Stimulated activated CD8-positive, alpha-beta memory T cell treated with anti-CD3 and anti-CD28 coated beads, Interleukin-15, amount 100 ng/mL, for 24 hours (primary cell): ENCODE data around the gene PRPF6.

Experiments
- DNase-seq: peaks from one replicate; pipeline ENCODE4 v3.0.0-alpha.2; 2020; ENCODE audit warnings: low read depth

Gene PRPF6, protein sequence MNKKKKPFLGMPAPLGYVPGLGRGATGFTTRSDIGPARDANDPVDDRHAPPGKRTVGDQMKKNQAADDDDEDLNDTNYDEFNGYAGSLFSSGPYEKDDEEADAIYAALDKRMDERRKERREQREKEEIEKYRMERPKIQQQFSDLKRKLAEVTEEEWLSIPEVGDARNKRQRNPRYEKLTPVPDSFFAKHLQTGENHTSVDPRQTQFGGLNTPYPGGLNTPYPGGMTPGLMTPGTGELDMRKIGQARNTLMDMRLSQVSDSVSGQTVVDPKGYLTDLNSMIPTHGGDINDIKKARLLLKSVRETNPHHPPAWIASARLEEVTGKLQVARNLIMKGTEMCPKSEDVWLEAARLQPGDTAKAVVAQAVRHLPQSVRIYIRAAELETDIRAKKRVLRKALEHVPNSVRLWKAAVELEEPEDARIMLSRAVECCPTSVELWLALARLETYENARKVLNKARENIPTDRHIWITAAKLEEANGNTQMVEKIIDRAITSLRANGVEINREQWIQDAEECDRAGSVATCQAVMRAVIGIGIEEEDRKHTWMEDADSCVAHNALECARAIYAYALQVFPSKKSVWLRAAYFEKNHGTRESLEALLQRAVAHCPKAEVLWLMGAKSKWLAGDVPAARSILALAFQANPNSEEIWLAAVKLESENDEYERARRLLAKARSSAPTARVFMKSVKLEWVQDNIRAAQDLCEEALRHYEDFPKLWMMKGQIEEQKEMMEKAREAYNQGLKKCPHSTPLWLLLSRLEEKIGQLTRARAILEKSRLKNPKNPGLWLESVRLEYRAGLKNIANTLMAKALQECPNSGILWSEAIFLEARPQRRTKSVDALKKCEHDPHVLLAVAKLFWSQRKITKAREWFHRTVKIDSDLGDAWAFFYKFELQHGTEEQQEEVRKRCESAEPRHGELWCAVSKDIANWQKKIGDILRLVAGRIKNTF

DNA sequence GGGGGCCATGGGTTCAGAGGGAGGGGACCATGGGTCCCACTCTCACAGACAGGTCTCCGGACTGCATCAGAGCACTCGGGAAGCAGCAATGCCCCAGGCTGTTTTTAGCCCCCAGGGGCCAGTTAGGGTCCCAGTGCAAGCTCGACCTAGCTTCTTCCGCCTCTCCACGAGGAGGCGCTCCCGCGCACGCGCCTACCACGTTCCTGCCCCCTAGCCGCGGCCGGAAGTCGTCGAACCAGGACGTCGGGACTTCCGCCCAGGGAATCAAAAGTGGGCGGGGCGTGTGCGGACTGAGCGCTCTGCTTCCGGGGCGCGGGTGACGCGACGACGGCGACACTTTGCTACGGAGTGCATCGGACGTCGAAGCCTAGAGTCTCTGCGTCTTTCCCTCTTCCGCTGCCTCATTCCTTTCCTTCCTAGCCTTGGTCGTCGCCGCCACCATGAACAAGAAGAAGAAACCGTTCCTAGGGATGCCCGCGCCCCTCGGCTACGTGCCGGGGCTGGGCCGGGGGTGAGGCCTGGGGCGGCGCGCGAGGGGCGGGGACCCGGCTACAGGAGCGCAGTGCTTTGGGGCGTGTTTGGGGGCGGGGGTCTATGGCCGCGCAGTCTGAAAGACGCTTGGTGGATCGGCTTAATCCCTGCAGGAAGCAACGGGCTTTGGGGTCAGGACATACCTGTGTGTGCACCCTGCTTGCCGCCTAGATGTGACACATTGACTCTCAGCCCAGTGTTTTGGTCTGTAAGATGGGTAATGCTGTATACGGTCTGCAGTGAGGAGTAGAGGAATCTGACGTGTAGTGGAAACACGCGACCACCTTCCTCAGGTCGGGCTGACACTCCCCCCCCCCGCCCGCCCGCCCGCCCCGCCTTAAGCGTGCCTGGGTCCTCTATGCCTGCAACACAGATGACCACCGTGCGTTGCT lies at the start of gene PRPF6:
Gene PRPF6, plus strand, starts transcription at position 327 of the 923 bp plus-strand sequence. Its CDS starts 114 bp downstream, at position 441.
- DNase-seq, result peak; percentile 89

DNA sequence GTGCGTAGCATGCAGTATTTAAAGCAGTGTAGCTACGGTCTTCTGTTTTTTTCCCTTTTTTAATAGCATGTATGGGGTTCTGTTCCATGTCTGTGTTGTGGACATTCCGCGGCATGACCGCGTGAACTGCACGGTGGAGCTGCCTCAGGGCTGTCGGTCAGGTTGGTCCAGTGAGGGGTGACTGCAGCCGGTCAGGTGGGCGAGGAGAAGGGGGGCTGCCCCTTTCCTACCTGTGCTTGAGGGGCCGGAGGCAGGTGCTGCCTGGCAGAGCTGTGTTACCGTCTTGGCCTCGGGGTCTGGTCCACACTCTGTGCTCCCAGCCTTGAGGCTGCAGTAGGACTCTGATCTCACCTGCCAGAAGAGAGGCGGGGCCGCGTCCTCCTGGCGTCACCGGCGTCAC lies 49.2 kb upstream of the PRPF6 start:
- no peak for DNase-seq

DNA sequence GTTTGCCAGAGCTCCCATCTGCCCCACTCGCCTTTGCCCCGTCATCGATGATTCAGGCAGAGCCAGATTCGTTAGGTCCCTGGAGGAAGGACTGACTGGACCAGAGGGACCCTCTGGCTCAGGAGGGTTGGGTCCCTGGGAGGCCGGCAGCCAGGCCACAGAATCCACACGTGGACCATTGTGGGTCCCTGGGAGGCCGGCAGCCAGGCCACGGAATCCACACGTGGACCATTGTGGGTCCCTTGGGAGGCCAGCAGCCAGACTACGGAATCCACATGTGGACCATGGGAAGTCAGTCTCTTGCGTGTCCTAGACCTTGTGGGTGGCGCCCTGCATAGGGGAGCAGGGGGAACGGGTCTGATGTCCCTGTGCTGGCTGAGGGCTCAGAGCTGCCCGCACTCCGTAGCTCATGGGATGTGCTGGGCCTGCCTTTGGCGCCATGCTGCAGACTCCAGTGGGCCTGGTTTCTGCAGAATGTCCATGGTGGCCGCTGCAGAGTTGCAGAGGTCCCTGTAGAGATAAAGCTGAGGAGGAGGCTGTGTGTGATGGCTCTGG lies 48.2 kb upstream of the PRPF6 start:
- DNase-seq, result no peak

DNA sequence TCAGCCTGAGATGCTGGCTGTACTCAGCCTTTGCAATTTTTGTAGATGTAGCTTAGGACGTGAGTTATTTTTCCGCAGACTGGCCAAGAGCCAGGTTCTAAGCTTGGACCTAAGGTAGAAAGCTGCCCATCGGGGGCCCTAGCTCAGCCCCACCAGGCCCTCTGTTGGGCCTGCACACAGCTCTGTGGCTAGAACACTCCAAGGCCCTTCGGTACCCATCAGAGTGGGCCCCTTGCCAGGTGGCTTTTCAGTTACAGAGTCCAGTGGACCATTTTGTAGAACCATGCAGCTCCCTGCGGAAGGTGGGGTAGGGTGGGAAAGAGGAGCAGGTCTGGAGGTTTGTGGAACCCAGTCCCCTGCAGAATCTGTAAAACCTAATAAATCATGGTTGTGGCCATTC lies 47.3 kb upstream of the PRPF6 start:
- DNase-seq, result no peak

DNA sequence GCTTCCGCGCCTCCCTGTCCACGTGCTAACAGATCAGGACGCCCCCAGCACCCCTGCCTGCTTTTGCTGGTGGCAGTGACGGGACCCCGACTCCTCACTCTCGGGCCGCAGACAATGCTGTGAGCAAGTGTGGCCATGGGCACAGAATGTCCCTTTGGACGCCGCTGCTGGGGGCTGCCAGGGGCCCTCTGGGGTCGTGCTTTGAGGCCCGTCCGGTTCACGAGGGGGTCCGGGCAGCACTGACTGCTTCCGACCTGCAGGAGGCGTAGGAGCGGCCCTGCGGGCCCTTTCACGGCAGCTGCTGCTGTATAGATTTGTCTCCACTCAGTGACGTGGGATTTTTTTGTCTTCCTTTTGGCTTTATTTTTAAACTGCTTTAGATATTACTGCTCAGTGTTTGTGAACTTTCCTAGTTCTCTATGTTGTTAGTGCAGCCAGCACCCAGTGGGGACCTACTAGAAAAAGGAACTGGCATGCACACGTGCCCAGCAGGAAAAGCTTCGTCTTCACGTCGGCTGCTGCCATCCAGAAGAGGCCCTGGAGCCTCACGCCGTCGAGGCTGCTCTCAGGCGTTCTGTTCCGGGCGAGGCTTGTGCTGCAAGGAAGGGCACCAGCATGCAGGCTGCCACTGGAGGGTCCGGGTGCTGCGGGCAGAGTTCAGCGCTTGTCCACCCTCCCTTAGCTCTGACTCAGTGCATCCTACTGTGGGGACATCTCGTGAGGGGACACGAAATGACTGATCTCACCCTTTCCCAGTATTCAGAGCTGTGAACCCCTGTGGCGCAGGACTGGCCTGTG lies 46.5 kb upstream of the PRPF6 start:
- DNase-seq, result no peak

DNA sequence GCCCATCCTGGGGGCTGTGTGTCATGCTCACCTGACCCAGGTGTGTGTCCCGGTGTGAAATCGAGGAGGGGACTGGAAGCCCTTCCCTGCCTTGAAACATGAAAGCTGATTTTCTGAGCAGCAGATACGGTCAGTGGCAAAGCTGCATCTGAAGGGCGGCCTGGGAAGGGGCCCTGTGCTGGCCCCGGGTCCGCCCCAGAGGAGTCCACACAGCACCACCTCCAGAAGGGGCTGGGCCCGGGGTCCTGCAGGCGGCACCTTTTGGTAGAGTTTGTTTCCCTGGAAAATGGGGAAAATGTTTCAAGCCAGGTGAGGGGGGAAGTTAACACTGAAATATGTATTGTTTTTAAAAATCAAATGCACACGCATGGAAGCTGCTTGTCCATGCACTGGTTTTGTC lies 45.5 kb upstream of the PRPF6 start:
- DNase-seq, result no peak

DNA sequence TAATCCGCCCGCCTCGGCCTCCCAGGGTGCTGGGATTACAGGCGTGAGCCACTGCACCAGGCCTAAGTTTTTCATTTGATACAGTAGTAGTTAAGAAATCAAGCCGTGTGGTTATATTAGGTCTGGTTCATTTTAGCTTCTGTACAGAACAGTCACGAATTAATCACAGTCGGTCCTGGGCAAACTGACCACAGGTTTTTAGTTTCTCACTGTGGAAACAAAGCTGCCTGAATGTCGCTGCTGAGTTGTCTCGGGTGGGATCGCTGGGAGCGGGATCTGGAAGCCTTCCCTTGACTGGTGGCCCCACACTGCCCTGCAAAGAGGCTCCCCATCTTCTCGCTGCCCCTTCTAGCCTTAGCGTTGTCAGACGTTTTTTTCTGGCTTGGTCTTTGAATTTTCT lies 43.3 kb upstream of the PRPF6 start:
- DNase-seq, result no peak

DNA sequence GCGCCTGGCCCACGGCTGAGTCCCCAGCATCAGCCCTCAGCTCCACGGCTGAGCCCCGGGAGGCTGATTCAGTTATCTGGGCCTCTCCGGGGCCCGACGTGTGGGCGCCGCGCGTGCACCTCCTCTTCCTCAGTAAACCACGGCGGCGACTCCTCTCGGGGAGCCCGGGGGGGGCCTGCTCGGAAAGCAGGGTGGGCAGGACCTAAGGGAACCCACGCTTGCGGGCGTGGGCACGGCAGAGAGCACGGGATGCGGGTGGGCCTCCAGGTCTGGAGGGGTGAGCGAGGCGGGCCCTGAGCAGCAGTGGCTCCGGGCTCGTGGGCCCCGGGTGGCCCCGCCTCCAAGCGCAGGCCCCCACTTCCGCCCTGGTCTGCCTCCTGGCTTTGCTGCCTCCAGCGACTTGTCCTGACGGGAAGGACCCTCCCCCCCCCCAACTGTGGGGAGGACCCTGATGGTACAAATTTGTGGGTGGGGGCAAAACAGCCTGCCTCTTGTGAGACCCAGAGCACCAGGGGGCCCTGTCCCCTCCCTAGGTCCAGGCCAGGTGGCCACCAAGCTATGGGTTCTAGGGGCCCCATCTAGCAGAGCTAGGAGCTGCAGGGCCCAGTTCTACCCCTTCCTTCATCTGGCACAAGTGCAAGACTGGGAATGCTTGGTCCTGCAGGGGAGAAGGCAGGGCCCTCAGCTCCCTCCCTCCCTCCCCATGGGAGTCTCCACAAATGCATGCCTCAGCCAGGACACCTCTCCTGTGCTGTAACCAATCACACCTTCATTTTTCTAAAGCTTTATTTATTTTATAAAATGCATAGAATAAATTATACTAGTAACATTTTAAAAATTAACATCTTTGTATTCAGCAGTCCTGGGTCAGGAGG lies 41.6 kb upstream of the PRPF6 start:
- no peak for DNase-seq

DNA sequence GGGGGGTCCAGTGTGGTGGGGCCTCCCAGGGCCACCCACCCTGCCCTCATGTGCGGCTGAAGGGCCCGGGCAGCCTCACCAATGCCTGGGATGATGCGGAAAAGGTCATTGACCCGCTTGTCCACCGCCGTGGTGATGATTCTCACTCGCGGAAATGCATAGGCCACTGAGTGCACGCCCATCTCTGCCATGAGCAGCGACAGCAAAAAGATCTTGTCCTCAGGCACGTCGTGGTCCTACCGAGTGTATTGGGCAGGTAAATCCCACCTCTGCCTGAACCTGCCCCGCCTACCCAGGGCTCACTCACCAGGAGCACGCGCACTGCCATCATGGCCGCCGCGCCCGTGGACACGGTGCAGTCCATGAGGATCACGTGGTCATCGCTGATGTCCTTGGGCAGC lies 40.9 kb upstream of the PRPF6 start:
- no peak for DNase-seq

DNA sequence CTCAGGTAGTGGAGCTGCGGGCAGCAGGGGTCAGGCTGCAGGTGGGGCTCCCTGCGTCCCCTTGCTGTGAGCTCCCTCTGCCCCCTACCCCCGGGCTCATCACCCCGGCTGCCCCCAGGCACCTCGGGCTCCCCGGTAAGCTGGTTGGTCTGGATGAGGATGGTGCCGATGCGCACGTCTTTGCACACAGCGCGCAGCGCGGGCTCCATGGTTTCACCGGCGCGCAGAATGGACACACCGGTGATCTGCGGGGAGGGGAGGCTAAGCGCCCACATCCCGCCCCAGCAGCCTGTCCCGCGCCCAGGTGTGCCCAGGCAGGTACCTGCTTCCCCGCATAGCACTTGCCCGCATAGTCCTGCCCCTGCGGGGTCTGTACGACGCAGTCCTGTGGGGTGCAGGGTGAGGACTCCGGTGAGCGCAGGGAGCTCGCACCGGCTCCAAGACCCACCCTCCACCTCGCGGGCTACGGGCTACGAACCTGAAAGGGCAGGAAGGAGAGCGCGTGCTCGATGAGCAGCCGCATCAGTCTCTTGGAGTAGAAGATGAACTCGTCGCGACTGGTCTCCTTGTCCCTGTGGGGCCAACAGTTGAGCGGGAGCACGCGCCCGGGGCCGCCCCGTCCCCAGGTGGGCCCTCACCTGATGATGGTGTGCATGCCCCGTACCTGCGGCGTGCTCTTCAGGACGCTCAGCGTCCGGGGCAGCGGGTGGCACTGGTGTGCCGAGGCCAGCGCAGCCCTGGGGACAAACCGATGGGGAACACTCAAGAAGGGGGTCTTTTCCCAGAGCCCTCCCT lies 40.3 kb upstream of the PRPF6 start:
- no peak for DNase-seq

DNA sequence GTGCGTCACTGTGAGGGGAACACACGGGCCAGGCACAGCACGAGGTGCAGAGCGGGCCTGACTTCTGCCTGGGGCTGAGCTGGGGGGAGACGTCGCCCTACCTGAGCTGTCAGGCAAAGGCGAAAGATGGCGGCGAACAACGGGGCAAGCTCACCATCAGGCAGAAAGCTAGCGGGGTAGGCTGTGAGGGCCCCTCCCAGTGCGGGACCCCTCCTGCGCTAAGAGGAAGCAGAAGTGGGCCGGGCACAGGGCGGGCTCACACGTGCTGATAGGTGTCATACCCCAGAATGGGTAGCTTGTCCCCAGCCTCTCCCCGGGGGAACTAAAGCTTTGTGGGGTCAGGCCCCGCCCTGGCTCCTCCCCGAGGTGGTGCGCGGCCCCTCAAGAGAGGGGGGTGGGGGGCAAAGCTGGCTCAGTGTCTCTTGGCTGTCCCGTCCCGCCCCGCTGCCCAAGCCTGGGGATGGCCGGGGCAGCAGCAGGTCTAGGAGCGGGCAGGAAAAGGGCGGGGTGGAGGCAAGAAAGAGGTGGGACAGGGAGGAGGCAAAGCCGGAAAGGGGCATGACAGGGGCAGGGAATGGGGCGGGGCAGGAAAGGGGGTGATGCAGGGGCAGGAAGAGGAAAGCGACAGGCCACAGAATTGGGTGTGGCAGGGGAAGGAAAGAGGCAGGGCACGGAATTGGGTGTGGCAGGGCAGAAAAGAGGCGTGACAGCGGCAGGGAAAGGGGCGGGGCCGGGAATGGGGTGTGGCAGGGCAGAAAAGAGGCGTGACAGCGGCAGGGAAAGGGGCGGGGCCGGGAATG lies 39.5 kb upstream of the PRPF6 start:
- no peak for DNase-seq

DNA sequence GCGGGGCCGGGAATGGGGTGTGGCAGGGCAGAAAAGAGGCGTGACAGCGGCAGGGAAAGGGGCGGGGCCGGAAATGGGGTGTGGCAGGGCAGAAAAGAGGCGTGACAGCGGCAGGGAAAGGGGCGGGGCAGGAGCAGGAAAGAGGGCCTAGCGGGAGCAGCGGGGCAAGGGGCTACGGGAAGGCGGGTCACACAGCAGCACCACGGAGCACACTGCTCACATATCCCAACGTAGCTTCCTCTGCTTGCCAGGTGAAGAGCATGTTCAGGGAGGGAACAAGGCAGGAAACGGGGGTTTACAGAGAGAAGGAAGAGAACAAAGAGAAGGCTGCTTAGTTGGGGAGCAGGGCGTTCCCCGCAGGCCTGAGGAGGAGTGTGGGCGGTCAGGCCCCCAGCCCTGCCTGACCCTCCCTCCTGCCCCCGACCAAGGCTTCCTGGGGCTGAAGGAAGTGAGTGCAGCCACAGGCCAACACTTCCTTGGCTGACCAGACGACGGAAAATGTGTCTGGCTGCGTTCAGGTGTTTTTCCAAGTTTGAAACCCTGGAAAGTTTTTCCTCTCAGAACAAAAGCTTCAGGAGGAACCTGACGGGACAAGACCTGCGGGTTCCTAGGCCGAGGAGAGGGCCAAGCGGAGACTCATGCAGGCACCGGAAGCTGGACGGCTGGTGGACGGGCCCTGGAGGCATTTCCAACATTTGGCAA lies 38.5 kb upstream of the PRPF6 start:
- no peak for DNase-seq

DNA sequence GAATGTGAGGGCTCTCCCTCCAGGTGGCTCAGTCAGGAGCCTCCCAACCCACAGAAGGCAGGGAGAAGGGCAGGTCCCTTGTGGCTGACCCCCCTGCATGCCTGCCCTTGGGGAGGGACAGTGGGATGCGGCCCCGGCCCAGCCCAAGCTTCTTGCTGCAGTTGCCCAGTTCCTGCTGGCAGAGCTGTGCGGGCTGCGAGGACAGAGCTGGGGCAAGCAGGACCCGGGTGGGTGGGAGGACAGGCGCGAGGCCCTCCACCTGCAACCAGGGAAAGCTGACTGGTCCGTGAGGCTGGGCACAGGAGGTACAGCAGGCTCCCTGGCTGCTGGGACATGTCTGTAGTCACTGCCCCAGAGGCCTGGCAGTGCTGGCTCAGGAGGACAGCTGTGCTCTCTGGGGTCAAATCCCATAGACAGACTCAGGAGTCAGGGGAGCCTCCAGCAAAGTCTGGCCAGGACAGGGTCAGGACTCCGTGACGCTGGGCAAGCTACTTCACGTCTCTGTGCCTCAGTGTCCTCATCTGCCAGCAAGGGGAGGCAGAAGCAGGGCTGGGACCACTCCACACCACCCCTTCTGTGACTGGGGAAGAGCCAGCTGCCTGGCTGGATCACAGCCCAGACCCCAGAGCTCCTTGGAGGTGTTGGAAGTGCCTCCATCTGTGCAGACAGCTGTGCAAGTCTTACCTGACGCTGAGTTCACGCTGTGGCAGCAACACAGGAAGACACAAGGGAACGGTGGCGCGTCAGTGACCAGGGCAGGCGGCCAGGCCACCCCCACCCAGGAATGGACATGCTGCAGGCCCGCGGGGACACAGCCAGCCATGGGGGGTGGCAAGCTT lies 37.7 kb upstream of the PRPF6 start:
- no peak for DNase-seq

DNA sequence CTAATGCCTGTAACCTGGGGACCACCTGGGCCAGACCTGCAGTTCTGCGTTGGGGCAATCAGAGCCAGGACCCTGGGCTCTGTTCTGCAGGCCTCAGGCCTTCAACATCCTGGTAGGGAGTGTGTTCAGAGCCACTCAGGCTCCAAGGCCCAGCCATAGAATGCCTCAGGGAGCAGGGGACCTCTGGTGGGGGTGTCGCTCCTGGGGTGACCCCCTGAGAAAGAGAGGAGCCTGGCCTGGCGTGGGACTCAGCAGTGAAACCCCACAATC lies 37.2 kb upstream of the PRPF6 start:
- DNase-seq, result no peak

DNA sequence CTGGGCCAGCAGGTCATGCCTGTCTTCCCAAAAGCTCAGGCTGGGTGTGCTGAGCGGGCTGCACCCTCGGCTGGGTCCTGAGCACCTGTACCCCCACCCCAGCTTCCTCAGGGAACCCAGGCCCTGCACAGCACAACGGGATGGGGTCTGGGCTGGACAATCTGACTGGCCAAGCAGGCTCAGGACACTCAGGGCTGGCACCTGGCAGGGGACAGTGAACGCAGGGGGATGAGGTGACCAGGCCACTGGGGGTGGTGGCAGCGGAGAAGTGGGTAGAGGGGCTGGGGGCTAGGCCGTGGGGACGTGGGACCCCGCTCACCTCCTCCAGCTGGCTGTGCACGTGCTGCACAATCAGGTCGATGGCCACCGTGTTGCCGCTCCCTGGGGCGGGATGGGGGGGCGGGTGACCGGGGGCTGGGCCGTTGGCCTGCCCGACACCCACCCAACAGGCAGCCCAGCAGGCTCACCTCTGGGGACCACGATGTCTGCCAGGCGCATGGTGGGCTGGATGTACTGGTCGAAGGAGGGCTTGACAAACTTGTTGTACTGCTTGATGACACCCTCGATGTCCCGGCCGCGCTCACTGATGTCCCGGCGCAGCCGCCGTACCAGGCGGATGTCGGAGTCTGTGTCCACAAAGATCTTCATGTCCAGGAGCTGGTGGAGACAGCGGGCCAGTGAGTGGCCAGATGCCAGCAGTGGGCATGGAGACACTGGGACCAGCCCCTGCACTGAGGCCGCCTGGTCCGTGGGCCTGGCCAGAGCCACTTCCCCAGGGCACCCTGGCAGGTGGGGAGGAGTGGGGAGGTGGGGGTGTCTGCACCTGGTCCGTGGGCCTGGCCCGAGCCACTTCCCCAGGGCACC lies 36.6 kb upstream of the PRPF6 start:
- DNase-seq, result no peak
